Measurements from ENCODE around the gene P3H2.

P3H2 gene

GRCh38 chr3:190038050-190038933, 82.4 kb downstream of the P3H2 start:
- no peak for TF ChIP-seq SIN3A (IDR thresholded peaks at IDR 0.05; ENCODE audit: borderline replicate concordance, insufficient read depth, low read length)
- TF ChIP-seq FOXP2 (optimal IDR thresholded peaks at IDR 0.05; ENCODE audit: borderline replicate concordance, extremely low read depth, extremely low read length, insufficient read depth), result no peak
- TF ChIP-seq POLR2AphosphoS5 (IDR thresholded peaks at IDR 0.05; ENCODE audit: low read depth, low read length), result no peak
- no peak for TF ChIP-seq REST (IDR thresholded peaks at IDR 0.05; ENCODE audit: insufficient read depth in 1 of 2, low read depth in 2 of 2, low read length in 2 of 2)
- TF ChIP-seq TAF1 (IDR thresholded peaks at IDR 0.05; ENCODE audit: borderline replicate concordance, insufficient read depth, low read length), result no peak

GRCh38 chr3:190036631-190037030, 84.1 kb downstream of the P3H2 start:
- no peak for TF ChIP-seq POLR2AphosphoS5 (IDR thresholded peaks at IDR 0.05; ENCODE audit: low read depth, low read length)
- TF ChIP-seq SIN3A (IDR thresholded peaks at IDR 0.05; ENCODE audit: borderline replicate concordance, insufficient read depth, low read length), result no peak
- TF ChIP-seq FOXP2 (optimal IDR thresholded peaks at IDR 0.05; ENCODE audit: borderline replicate concordance, extremely low read depth, extremely low read length, insufficient read depth), result no peak
- no peak for TF ChIP-seq TAF1 (IDR thresholded peaks at IDR 0.05; ENCODE audit: borderline replicate concordance, insufficient read depth, low read length)
- TF ChIP-seq REST (IDR thresholded peaks at IDR 0.05; ENCODE audit: insufficient read depth in 1 of 2, low read depth in 2 of 2, low read length in 2 of 2), result no peak

DNA sequence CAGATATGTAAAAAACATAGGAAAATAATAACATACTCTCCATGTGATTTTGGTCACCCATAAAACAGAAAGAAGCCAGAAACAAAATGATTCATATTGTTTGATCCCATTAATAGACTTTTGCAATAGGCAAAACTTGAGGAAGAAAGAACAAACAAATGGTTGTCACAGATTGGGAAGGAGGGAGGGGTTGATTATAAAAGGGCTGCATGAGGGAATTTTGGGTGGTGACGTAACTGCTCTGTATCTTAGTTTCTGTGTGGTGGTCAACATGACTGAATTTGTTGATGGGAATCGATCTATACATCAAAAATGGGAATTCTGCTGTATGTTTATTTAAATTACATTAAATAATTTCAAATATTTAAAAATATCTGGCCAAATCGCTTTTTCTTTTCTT, 86.3 kb downstream of the P3H2 start:
- no peak for TF ChIP-seq POLR2AphosphoS5 (IDR thresholded peaks at IDR 0.05; ENCODE audit: low read depth, low read length)
- no peak for TF ChIP-seq REST (IDR thresholded peaks at IDR 0.05; ENCODE audit: insufficient read depth in 1 of 2, low read depth in 2 of 2, low read length in 2 of 2)
- TF ChIP-seq TAF1 (IDR thresholded peaks at IDR 0.05; ENCODE audit: borderline replicate concordance, insufficient read depth, low read length), result no peak
- no peak for TF ChIP-seq SIN3A (IDR thresholded peaks at IDR 0.05; ENCODE audit: borderline replicate concordance, insufficient read depth, low read length)
- no peak for TF ChIP-seq FOXP2 (optimal IDR thresholded peaks at IDR 0.05; ENCODE audit: borderline replicate concordance, extremely low read depth, extremely low read length, insufficient read depth)

- TF ChIP-seq SIN3A (IDR thresholded peaks at IDR 0.05; ENCODE audit: borderline replicate concordance, insufficient read depth, low read length) (no peak), FOXP2 (optimal IDR thresholded peaks at IDR 0.05; ENCODE audit: borderline replicate concordance, extremely low read depth, extremely low read length, insufficient read depth) (no peak), TAF1 (IDR thresholded peaks at IDR 0.05; ENCODE audit: borderline replicate concordance, insufficient read depth, low read length) (no peak), REST (IDR thresholded peaks at IDR 0.05; ENCODE audit: insufficient read depth in 1 of 2, low read depth in 2 of 2, low read length in 2 of 2) (no peak), POLR2AphosphoS5 (IDR thresholded peaks at IDR 0.05; ENCODE audit: low read depth, low read length) (no peak)
Measured at GRCh38 chr3:190032923-190033322, 87.8 kb downstream of the P3H2 start.

All from PFSK-1 (cell line).